GM12878 (cell line): Measurements from ENCODE around the gene PSMD3. TPM values are rescaled to one million over a fixed set of nuclear protein-coding genes. Genes with fewer than 3 reads are reported as not detected.

Source experiments
- ATAC-seq: fragments of 200-7000 bp; cut with Tn5 transposase; 3 replicates; pipeline ENCODE4 v1.9.1; 2020; ENCODE audit warnings: mild to moderate bottlenecking, moderate library complexity
- BruUV-seq: library from RNA; stranded (reverse); fragments of 400-500 nt; replicated peaks from 2 replicates; lab custom pipeline; 2021; lab: Mats Ljungman, UMichigan
- CTCF ChIA-PET: fragments of 300-600 bp; sonication (Branson Sonifier 250); formaldehyde crosslinking; extraction: SDS; loops from one replicate; lab custom pipeline; 2021; ENCODE audit warnings: inconsistent platforms; lab: Yijun Ruan, JAX
- POLR2A ChIA-PET: fragments of 350-600 bp; formaldehyde crosslinking; extraction: SDS; loops from one replicate; lab custom pipeline; 2021; ENCODE audit warnings: inconsistent platforms; lab: Charles Lee
- RAD21 ChIA-PET: fragments of 300-600 bp; sonication (Branson Sonifier 250); formaldehyde crosslinking; loops from one replicate; lab custom pipeline; 2023; ENCODE audit warnings: antibody characterized with exemption; ENCODE audit not compliant: unreplicated experiment; lab: Charles Lee
- SMC1A ChIA-PET: fragments of 300-600 bp; sonication (Branson Sonifier 250); formaldehyde crosslinking; loops from one replicate; lab custom pipeline; 2023; ENCODE audit not compliant: unreplicated experiment, uncharacterized antibody; lab: Charles Lee
- DNase-seq: peaks from one replicate; pipeline ENCODE4 v3.0.0-alpha.2; 2011; ENCODE audit warnings: low read depth, low spot score
- FAIRE-seq: peaks from 3 replicates; lab custom pipeline; 2011; peaks lifted over from hg19 to GRCh38; lab: Jason Lieb, UNC
- H2AFZ ChIP-seq: 2 replicates; pipeline ENCODE4 v1.6.0; 2011; ENCODE audit warnings: low read depth, low read length, control low read depth; ENCODE audit not compliant: control insufficient read depth
- H3K27ac ChIP-seq: 2 replicates; pipeline ENCODE4 v1.5.1; 2011; ENCODE audit warnings: control low read depth; ENCODE audit not compliant: control insufficient read depth, insufficient read depth
- H3K27me3 ChIP-seq, 2 experiments: replicated peaks in 1 of 2; 2 replicates each; pipeline versions ENCODE4 v1.6.0 to v1.6.1; 2011; ENCODE audit warnings: low read length in 1 of 2; ENCODE audit not compliant: control insufficient read depth in 2 of 2, insufficient read depth in 2 of 2
- H3K36me3 ChIP-seq, 2 experiments: 2 replicates each; pipeline ENCODE4 v1.5.1; 2011; ENCODE audit warnings: low read length in 1 of 2; ENCODE audit not compliant: control insufficient read depth in 2 of 2, insufficient read depth in 2 of 2
- H3K4me1 ChIP-seq: 2 replicates; pipeline ENCODE4 v1.6.1; 2011; ENCODE audit warnings: mild to moderate bottlenecking, low read length, moderate library complexity, mixed read lengths; ENCODE audit not compliant: control insufficient read depth, insufficient read depth
- H3K4me2 ChIP-seq: 2 replicates; pipeline ENCODE4 v1.6.0; 2011; ENCODE audit warnings: control low read depth; ENCODE audit not compliant: control insufficient read depth, insufficient read depth
- H3K4me3 ChIP-seq: fragments of 200-600 bp; sonication (generic); 2 replicates; pipeline ENCODE4 v1.5.1; 2016
- H3K79me2 ChIP-seq: 2 replicates; pipeline ENCODE4 v1.6.0; 2011; ENCODE audit warnings: low read length; ENCODE audit not compliant: control insufficient read depth, insufficient read depth
- H3K9ac ChIP-seq: 2 replicates; pipeline ENCODE4 v1.8.0; 2011; ENCODE audit warnings: low read length, control low read depth, mixed read lengths; ENCODE audit not compliant: control insufficient read depth, insufficient read depth
- H3K9me3 ChIP-seq: replicated peaks from 3 replicates; pipeline ENCODE4 v1.5.1; 2011; ENCODE audit warnings: mild to moderate bottlenecking, low read length; ENCODE audit not compliant: control insufficient read depth, insufficient read depth
- H4K20me1 ChIP-seq: 2 replicates; pipeline ENCODE4 v1.6.0; 2011; ENCODE audit not compliant: control insufficient read depth, insufficient read depth
- BMI1 ChIP-seq: fragments of 450-650 bp; IDR thresholded peaks from 2 replicates; pipeline ENCODE4 v1.6.1; 2016; ENCODE audit warnings: mild to moderate bottlenecking, moderate library complexity, borderline replicate concordance
- CHD4 ChIP-seq: fragments of 200-600 bp; sonication (generic); IDR thresholded peaks from 2 replicates; pipeline ENCODE4 v1.6.1; 2016; ENCODE audit warnings: mild to moderate bottlenecking
- MEF2A ChIP-seq: IDR thresholded peaks from 2 replicates; pipeline ENCODE4 v1.6.1; 2011; ENCODE audit warnings: low read depth, mild to moderate bottlenecking, low read length, moderate library complexity; ENCODE audit not compliant: insufficient read depth
- NBN ChIP-seq: fragments of 450-650 bp; IDR thresholded peaks from 2 replicates; pipeline ENCODE4 v1.6.1; 2016
- PBX3 ChIP-seq: IDR thresholded peaks from 2 replicates; pipeline ENCODE4 v1.6.1; 2011; ENCODE audit warnings: mild to moderate bottlenecking, low read depth, low read length, moderate library complexity; ENCODE audit not compliant: insufficient replicate concordance
- SIN3A ChIP-seq: IDR thresholded peaks from 2 replicates; pipeline ENCODE4 v1.6.1; 2012; ENCODE audit warnings: low read depth, low read length, improper control_type of control experiment
- SRF ChIP-seq, 2 experiments: IDR thresholded peaks; 2 replicates each; pipeline ENCODE4 v1.6.1; 2011; ENCODE audit warnings: low read depth in 2 of 2, low read length in 2 of 2, mild to moderate bottlenecking in 1 of 2, moderate library complexity in 1 of 2
- STAT1 ChIP-seq: fragments of 450-650 bp; conservative IDR thresholded peaks from 2 replicates; pipeline ENCODE4 v1.6.1; 2014; ENCODE audit warnings: antibody characterized with exemption, mild to moderate bottlenecking
- USF2 ChIP-seq: IDR thresholded peaks from 2 replicates; pipeline ENCODE4 v1.6.1; 2011; ENCODE audit warnings: low read depth, low read length, improper control_type of control experiment, borderline replicate concordance
- YY1 ChIP-seq: IDR thresholded peaks from 2 replicates; pipeline ENCODE4 v1.6.1; 2011; ENCODE audit warnings: low read depth, mild to moderate bottlenecking, low read length
- ZBTB4 ChIP-seq: fragments of 450-650 bp; formaldehyde crosslinking; IDR thresholded peaks from 2 replicates; pipeline ENCODE4 v1.4.0; 2022; ENCODE audit warnings: mild to moderate bottlenecking, moderate library complexity
- WGBS: methylation state at CpG from one replicate; pipeline ENCODE4 v1.1.6; 2016; ENCODE audit warnings: low lambda C conversion rate; ENCODE audit not compliant: insufficient replicate concordance, insufficient coverage; ENCODE audit errors: missing lambda C conversion rate; 5-methylcytosine and 5-hydroxymethylcytosine counted together
- in situ Hi-C: fragments of 300-500 bp; cut with MboI; formaldehyde crosslinking; loops from 9 replicates; pipeline ENCODE4 v1.14.3; 2018; ENCODE audit warnings: mixed read lengths
- intact Hi-C: fragments of 100-400 bp; cut with micrococcal nuclease; formaldehyde crosslinking; loops from one replicate; pipeline ENCODE4 v1.14.2; 2022; ENCODE audit not compliant: unreplicated experiment
- polyA plus RNA-seq, 11 experiments: library from polyadenylated mRNA; depleted of rRNA in 4 of 11; unstranded in 6 of 11; stranded (reverse) in 5 of 11; fragments of >200 nt; fragmentation: Nextera tagmentation in 4 of 11; fragmentation: Illumina TruSeq in 1 of 11; extraction: Ambion mirVana in 4 of 11; extraction: Trizol in 1 of 11; gene quantifications; 1 replicate in 1 of 11; 2 replicates in 10 of 11; pipeline versions ENCODE4 v1.2.1 to v1.2.3, GENCODE V29; 2011 to 2016; ENCODE audit warnings: inconsistent platforms in 2 of 11, missing spikeins in 2 of 11, low read depth in 1 of 11
- total RNA-seq, 4 experiments: library from RNA; depleted of rRNA in 3 of 4; stranded (reverse); fragments of >200 nt in 3 of 4; fragmentation: Illumina TruSeq in 1 of 4; extraction: Trizol in 1 of 4; gene quantifications; 2 replicates each; pipeline versions ENCODE4 v1.2.1 to v1.2.3, GENCODE V29; 2013 to 2021

The PSMD3 gene
- total and polyA plus RNA-seq, 10 of the 15 experiments (the other 5 are each of a cell fraction or from before 2014, with no cell fraction given): 2.2 to 192 (median 129) TPM

- no peak overlapping the region for H3K4me3 ChIP-seq
- BruUV-seq: no TSS peak
- SMC1A ChIA-PET: interaction anchor here (1.5 kb wide), 1 partner anchor 146 kb away, joined by 4 read pairs; no protein-coding TSS in a partner anchor
- no peaks in the 10 kb centered on the region for H3K9me3 ChIP-seq
- no peaks in the 10 kb centered on the region for H3K79me2 ChIP-seq
- TF ChIP-seq CHD4: no peak
- no peak for TF ChIP-seq SRF (IDR thresholded peaks at IDR 0.05; ENCODE audit: low read depth in 2 of 2, low read length in 2 of 2)
- no peak for TF ChIP-seq USF2
- TF ChIP-seq SIN3A: no peak
- no peak for TF ChIP-seq STAT1
- no peak for TF ChIP-seq MEF2A
- no peak for TF ChIP-seq ZBTB4
- TF ChIP-seq BMI1: no peak
- TF ChIP-seq YY1: no peak
- TF ChIP-seq PBX3: no peak
- no peak for TF ChIP-seq NBN
- no peak for FAIRE-seq
- CTCF ChIA-PET: interaction anchor here (1.0 to 1.1 kb wide), 3 partner anchors 9 to 153 kb away, joined by 3 read pairs; no protein-coding TSS in a partner anchor
- H3K36me3 ChIP-seq: peaks cover 12 to 16% of the 10 kb centered on the region in 2 experiments; a peak in 3 of 4 replicates
- no peak for DNase-seq
- RAD21 ChIA-PET: no interaction called here
- in situ Hi-C loops: loop anchor here (25.0 kb wide), 1 partner anchor 265 kb away; the partner anchor contains the start of gene CDC6
- H4K20me1 ChIP-seq: no peaks in the 10 kb centered on the region
- ATAC-seq: no peak
- no peak overlapping the region for H3K9ac ChIP-seq
- intact Hi-C loops: no loop called here
- WGBS: 77% methylated on average over 9 of the region's 9 CpGs
- POLR2A ChIA-PET: no interaction called here
- no peaks in the 10 kb centered on the region for H3K4me1 ChIP-seq
- H3K4me2 ChIP-seq: no peak overlapping the region
- no peaks in the 10 kb centered on the region for H3K27me3 ChIP-seq
- H2AFZ ChIP-seq: no peak overlapping the region
- no peak overlapping the region for H3K27ac ChIP-seq
These were observed 41.9 kb downstream of the PSMD3 start for GRCh38 chr17:40022497-40022896.
